ENCODE measurements around the gene FGD6. TPM values are rescaled to one million over a fixed set of nuclear protein-coding genes. Genes with fewer than 3 reads are reported as not detected.
A peak's percentile ranks its signal among the peaks of the same experiment; 100 is the strongest.
"Not testable (repeated sequence)": the region's sequence is repeated elsewhere in the genome, so short reads cannot be mapped to it uniquely, and the experiment has no call there.

FGD6 gene
- total RNA-seq, 1 experiment from 2014 or later, result 28.3 TPM

GRCh38 chr12:95101957-95102356 lies 115.3 kb downstream of the FGD6 start:
- intact Hi-C loops (cut with micrococcal nuclease; ENCODE audit: unreplicated experiment); DNase-seq (ENCODE audit: low read depth, low spot score); ATAC-seq; H3K27ac ChIP-seq (ENCODE audit: low read length); in situ Hi-C loops (cut with HindIII; ENCODE audit: low pct_unique_long_range_greater_than_20kb, low sequenced_read_pairs); POLR2A ChIA-PET; H3K4me3 ChIP-seq (ENCODE audit: low read depth in 2 of 2, low read length in 2 of 2); H3K27me3 ChIP-seq (ENCODE audit: control insufficient read depth, insufficient read depth, low read length); BruUV-seq (replicated peaks); H3K9me3 ChIP-seq (ENCODE audit: control insufficient read depth, insufficient read depth, low read depth, low read length); H3K36me3 ChIP-seq (ENCODE audit: control insufficient read depth, insufficient read depth, low read length): not testable (repeated sequence)
- CTCF ChIA-PET, result interaction anchor here (0.7 kb wide), 1 partner anchor 10 kb away, joined by 15 read pairs; no protein-coding TSS in a partner anchor
- peaks cover 22% of the 10 kb centered on the region for H3K4me1 ChIP-seq (ENCODE audit: control insufficient read depth, insufficient read depth, low read length)

GRCh38 chr12:95100264-95101190 lies 116.7 kb downstream of the FGD6 start:
- Histone ChIP-seq H3K27ac (ENCODE audit: low read length) (no peak overlapping the region), H3K4me1 (ENCODE audit: control insufficient read depth, insufficient read depth, low read length) (peaks cover 22% of the 10 kb centered on the region), H3K27me3 (ENCODE audit: control insufficient read depth, insufficient read depth, low read length) (no peaks in the 10 kb centered on the region), H3K4me3 (ENCODE audit: low read depth in 2 of 2, low read length in 2 of 2) (no peak overlapping the region), H3K9me3 (ENCODE audit: control insufficient read depth, insufficient read depth, low read depth, low read length) (no peaks in the 10 kb centered on the region), H3K36me3 (ENCODE audit: control insufficient read depth, insufficient read depth, low read length) (no peaks in the 10 kb centered on the region)
- ATAC-seq, result no peak
- POLR2A ChIA-PET, result no interaction called here
- no TSS peak for BruUV-seq (replicated peaks)
- in situ Hi-C loops (cut with HindIII; ENCODE audit: low pct_unique_long_range_greater_than_20kb, low sequenced_read_pairs), result no loop called here
- no peak for DNase-seq (ENCODE audit: low read depth, low spot score)
- TF ChIP-seq POLR2AphosphoS5 (IDR thresholded peaks at IDR 0.05; ENCODE audit: low read depth, low read length) (no peak), REST (IDR thresholded peaks at IDR 0.05; ENCODE audit: insufficient read depth in 1 of 2, low read depth in 2 of 2, low read length in 1 of 2) (no peak), SIN3A (IDR thresholded peaks at IDR 0.05; ENCODE audit: borderline replicate concordance, insufficient read depth, low read depth, low read length) (no peak)
- CTCF ChIA-PET, result no interaction called here
- intact Hi-C loops (cut with micrococcal nuclease; ENCODE audit: unreplicated experiment), result no loop called here

- DNase-seq (ENCODE audit: low read depth, low spot score) (no peak), ATAC-seq (no peak)
- no peaks in the 10 kb centered on the region for H3K36me3 ChIP-seq (ENCODE audit: control insufficient read depth, insufficient read depth, low read length)
- POLR2A ChIA-PET, result no interaction called here
- CTCF ChIA-PET, result no interaction called here
- intact Hi-C loops (cut with micrococcal nuclease; ENCODE audit: unreplicated experiment) (no loop called here), in situ Hi-C loops (cut with HindIII; ENCODE audit: low pct_unique_long_range_greater_than_20kb, low sequenced_read_pairs) (no loop called here)
- H3K4me1 ChIP-seq (ENCODE audit: control insufficient read depth, insufficient read depth, low read length), result peaks cover 22% of the 10 kb centered on the region
- 0 out of 2 replicates have a peak overlapping the region, but pooled peaks have one; percentile 3 for H3K27ac ChIP-seq (ENCODE audit: low read length)
- BruUV-seq (replicated peaks), result no TSS peak
- H3K4me3 ChIP-seq (ENCODE audit: low read depth in 2 of 2, low read length in 2 of 2), result no peak overlapping the region
- no peaks in the 10 kb centered on the region for H3K27me3 ChIP-seq (ENCODE audit: control insufficient read depth, insufficient read depth, low read length)
- no peaks in the 10 kb centered on the region for H3K9me3 ChIP-seq (ENCODE audit: control insufficient read depth, insufficient read depth, low read depth, low read length)
- TF ChIP-seq REST (IDR thresholded peaks at IDR 0.05; ENCODE audit: insufficient read depth in 1 of 2, low read depth in 2 of 2, low read length in 1 of 2), result no peak
- TF ChIP-seq, protein P1, sequence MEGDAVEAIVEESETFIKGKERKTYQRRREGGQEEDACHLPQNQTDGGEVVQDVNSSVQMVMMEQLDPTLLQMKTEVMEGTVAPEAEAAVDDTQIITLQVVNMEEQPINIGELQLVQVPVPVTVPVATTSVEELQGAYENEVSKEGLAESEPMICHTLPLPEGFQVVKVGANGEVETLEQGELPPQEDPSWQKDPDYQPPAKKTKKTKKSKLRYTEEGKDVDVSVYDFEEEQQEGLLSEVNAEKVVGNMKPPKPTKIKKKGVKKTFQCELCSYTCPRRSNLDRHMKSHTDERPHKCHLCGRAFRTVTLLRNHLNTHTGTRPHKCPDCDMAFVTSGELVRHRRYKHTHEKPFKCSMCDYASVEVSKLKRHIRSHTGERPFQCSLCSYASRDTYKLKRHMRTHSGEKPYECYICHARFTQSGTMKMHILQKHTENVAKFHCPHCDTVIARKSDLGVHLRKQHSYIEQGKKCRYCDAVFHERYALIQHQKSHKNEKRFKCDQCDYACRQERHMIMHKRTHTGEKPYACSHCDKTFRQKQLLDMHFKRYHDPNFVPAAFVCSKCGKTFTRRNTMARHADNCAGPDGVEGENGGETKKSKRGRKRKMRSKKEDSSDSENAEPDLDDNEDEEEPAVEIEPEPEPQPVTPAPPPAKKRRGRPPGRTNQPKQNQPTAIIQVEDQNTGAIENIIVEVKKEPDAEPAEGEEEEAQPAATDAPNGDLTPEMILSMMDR (IDR thresholded peaks at IDR 0.05), result no peak
- TF ChIP-seq TCF7L2 (IDR thresholded peaks at IDR 0.05; ENCODE audit: low read depth, low read length), result no peak
- no peak for TF ChIP-seq POLR2AphosphoS5 (IDR thresholded peaks at IDR 0.05; ENCODE audit: low read depth, low read length)
- TF ChIP-seq SIN3A (IDR thresholded peaks at IDR 0.05; ENCODE audit: borderline replicate concordance, insufficient read depth, low read depth, low read length), result no peak
Observed at GRCh38 chr12:95099270-95099790, 117.9 kb downstream of the FGD6 start.

Measured in Panc1 (cell line).